Ishikawa (cell line): ENCODE results near the gene TAF4.

Source experiments
- CEBPB ChIP-seq: IDR thresholded peaks from 2 replicates; pipeline ENCODE4 v1.6.1; 2012
- EGR1 ChIP-seq: IDR thresholded peaks from 2 replicates; pipeline ENCODE4 v1.6.1; 2012
- EP300 ChIP-seq: IDR thresholded peaks from 2 replicates; pipeline ENCODE4 v1.6.1; 2012; ENCODE audit warnings: borderline replicate concordance
- FOXM1 ChIP-seq: IDR thresholded peaks from 2 replicates; pipeline ENCODE4 v1.6.1; 2012; ENCODE audit warnings: low read depth, borderline replicate concordance
- NFIC ChIP-seq: IDR thresholded peaks from 2 replicates; pipeline ENCODE4 v1.6.1; 2012
- RAD21 ChIP-seq: IDR thresholded peaks from 2 replicates; pipeline ENCODE4 v1.6.1; 2012; ENCODE audit warnings: low read depth
- TAF1 ChIP-seq: IDR thresholded peaks from 2 replicates; pipeline ENCODE4 v1.6.1; 2012; ENCODE audit warnings: low read depth, mild to moderate bottlenecking
- TEAD4 ChIP-seq: IDR thresholded peaks from 2 replicates; pipeline ENCODE4 v1.6.1; 2012
- YY1 ChIP-seq: IDR thresholded peaks from 2 replicates; pipeline ENCODE4 v1.6.1; 2012; ENCODE audit warnings: low read depth
- ZBTB7A ChIP-seq: IDR thresholded peaks from 2 replicates; pipeline ENCODE4 v1.6.1; 2012; ENCODE audit warnings: low read depth
- TF ChIP-seq, protein P1 (sequence below): IDR thresholded peaks from 2 replicates; pipeline ENCODE4 v1.6.1; 2012; ENCODE audit warnings: low read depth, mild to moderate bottlenecking
- TF ChIP-seq, protein P2 (sequence below): IDR thresholded peaks from 2 replicates; pipeline ENCODE4 v1.6.1; 2012

DNA sequence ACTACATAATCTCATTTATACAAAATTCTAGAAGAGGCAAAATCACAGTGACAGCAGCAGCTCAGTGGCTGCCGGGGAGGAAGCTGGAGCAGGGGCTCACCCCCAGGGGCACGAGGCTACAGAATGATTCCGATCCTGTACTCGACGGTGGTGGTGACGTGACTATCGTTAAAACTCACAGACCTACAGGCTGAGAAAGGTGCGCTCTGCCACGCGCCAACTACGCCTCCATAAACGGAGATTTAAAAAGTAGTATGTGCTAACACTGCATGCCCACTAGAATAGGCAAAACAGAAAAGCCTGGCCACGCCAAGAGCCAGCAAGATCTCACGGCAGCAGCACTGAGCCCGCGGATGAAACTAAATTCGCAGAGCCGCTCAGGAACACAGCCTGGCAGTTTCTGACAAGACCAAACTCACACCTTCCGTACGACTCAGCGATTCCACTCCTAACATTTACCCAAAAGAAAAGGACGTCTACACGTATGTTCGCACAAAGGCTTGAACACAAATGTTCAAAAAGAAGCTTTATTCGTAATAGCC lies 25.2 kb downstream of the TAF4 start:
- TF ChIP-seq TAF1 = no peak
- no peak for TF ChIP-seq RAD21
- TF ChIP-seq, protein P1, sequence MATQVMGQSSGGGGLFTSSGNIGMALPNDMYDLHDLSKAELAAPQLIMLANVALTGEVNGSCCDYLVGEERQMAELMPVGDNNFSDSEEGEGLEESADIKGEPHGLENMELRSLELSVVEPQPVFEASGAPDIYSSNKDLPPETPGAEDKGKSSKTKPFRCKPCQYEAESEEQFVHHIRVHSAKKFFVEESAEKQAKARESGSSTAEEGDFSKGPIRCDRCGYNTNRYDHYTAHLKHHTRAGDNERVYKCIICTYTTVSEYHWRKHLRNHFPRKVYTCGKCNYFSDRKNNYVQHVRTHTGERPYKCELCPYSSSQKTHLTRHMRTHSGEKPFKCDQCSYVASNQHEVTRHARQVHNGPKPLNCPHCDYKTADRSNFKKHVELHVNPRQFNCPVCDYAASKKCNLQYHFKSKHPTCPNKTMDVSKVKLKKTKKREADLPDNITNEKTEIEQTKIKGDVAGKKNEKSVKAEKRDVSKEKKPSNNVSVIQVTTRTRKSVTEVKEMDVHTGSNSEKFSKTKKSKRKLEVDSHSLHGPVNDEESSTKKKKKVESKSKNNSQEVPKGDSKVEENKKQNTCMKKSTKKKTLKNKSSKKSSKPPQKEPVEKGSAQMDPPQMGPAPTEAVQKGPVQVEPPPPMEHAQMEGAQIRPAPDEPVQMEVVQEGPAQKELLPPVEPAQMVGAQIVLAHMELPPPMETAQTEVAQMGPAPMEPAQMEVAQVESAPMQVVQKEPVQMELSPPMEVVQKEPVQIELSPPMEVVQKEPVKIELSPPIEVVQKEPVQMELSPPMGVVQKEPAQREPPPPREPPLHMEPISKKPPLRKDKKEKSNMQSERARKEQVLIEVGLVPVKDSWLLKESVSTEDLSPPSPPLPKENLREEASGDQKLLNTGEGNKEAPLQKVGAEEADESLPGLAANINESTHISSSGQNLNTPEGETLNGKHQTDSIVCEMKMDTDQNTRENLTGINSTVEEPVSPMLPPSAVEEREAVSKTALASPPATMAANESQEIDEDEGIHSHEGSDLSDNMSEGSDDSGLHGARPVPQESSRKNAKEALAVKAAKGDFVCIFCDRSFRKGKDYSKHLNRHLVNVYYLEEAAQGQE = no peak
- TF ChIP-seq TEAD4 = no peak
- TF ChIP-seq, protein P2, sequence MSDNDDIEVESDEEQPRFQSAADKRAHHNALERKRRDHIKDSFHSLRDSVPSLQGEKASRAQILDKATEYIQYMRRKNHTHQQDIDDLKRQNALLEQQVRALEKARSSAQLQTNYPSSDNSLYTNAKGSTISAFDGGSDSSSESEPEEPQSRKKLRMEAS = no peak
- TF ChIP-seq NFIC = no peak
- TF ChIP-seq CEBPB = no peak
- TF ChIP-seq YY1 = no peak
- TF ChIP-seq EP300 = no peak
- no peak for TF ChIP-seq FOXM1
- no peak for TF ChIP-seq EGR1
- TF ChIP-seq ZBTB7A = no peak
